Testis (tissue), 3 donors: Measurements from ENCODE around the gene C1GALT1C1. TPM values are rescaled to one million over a fixed set of nuclear protein-coding genes. Genes with fewer than 3 reads are reported as not detected.
A peak's percentile ranks its signal among the peaks of the same experiment; 100 is the strongest.
"Not testable (repeated sequence)": the region's sequence is repeated elsewhere in the genome, so short reads cannot be mapped to it uniquely, and the experiment has no call there.

Source experiments
- DNase-seq: peaks from one replicate; pipeline ENCODE4 v3.0.0-alpha.2; 2019
- H3K27ac ChIP-seq, 2 donors: fragments of 200-600 bp; sonication (generic); one replicate each; pipeline ENCODE4 v1.5.1; 2019
- H3K27me3 ChIP-seq: fragments of 200-600 bp; sonication (generic); one replicate; pipeline ENCODE4 v1.5.1; 2019
- H3K36me3 ChIP-seq: fragments of 200-600 bp; sonication (generic); one replicate; pipeline ENCODE4 v1.5.1; 2017; ENCODE audit warnings: low read depth; ENCODE audit errors: missing control alignments
- H3K4me1 ChIP-seq: fragments of 200-600 bp; sonication (generic); one replicate; pipeline ENCODE4 v1.5.1; 2019
- H3K4me3 ChIP-seq, 2 donors: fragments of 200-600 bp; sonication (generic); one replicate each; pipeline ENCODE4 v1.5.1; 2017 to 2019
- H3K9me3 ChIP-seq: fragments of 200-600 bp; sonication (generic); one replicate; pipeline ENCODE4 v1.5.1; 2017
- CTCF ChIP-seq, 3 experiments: fragments of 450-650 bp in 2 of 3; fragments of 200-600 bp in 1 of 3; sonication (generic) in 1 of 3; IDR thresholded peaks; one replicate each; pipeline ENCODE4 v1.5.1; 2016 to 2019; ENCODE audit warnings: antibody characterized with exemption in 3 of 3, mild to moderate bottlenecking in 2 of 3, moderate library complexity in 1 of 3
- POLR2A ChIP-seq: fragments of 450-650 bp; IDR thresholded peaks from one replicate; pipeline ENCODE4 v1.6.1; 2017; ENCODE audit warnings: antibody characterized with exemption, mild to moderate bottlenecking, moderate library complexity
- WGBS, 2 donors: methylation state at CpG; one replicate each; pipeline ENCODE4 v1.1.5; 2018; 5-methylcytosine and 5-hydroxymethylcytosine counted together
- intact Hi-C: fragments of 100-400 bp; cut with DNase I; formaldehyde crosslinking; loops from one replicate; pipeline ENCODE4 v1.15.1; 2023; ENCODE audit warnings: low total_unique reads
- polyA plus RNA-seq: library from polyadenylated mRNA; stranded (reverse); fragments of 350-450 nt; fragmentation: Illumina TruSeq; extraction: RNeasy Lipid Tissue Mini Kit (QIAGEN cat#74804); gene quantifications from one replicate; pipeline ENCODE4 v1.2.3, GENCODE V29; 2014; ENCODE audit warnings: low read depth, low replicate concordance; ENCODE audit not compliant: insufficient read depth
- total RNA-seq, 2 donors: library from RNA; depleted of rRNA; stranded (reverse); fragments of >200 nt; gene quantifications; one replicate each; pipeline ENCODE4 v1.2.3, GENCODE V29; 2016

Gene C1GALT1C1
- total and polyA plus RNA-seq, 3 donors from 2014 or later: 20.4 to 30.0 (median 23.4) TPM

- no peak for DNase-seq
- no peaks in the 10 kb centered on the region for H3K36me3 ChIP-seq
- intact Hi-C loops: no loop called here
- no peaks in the 10 kb centered on the region for H3K27me3 ChIP-seq
- H3K4me3 ChIP-seq: no peak overlapping the region
- no peaks in the 10 kb centered on the region for H3K9me3 ChIP-seq
- peak overlapping the region in 1 of 2 donors; percentile 69 for H3K27ac ChIP-seq
- no peaks in the 10 kb centered on the region for H3K4me1 ChIP-seq
- TF ChIP-seq POLR2A (no peak), CTCF (IDR thresholded peaks at IDR 0.05) (no peak)
These were observed 42.1 kb upstream of the C1GALT1C1 start for GRCh38 chrX:120671963-120672362.

- Histone ChIP-seq H3K4me3 (no peak overlapping the region), H3K27ac (no peak overlapping the region), H3K4me1 (no peaks in the 10 kb centered on the region), H3K9me3 (no peaks in the 10 kb centered on the region), H3K27me3 (no peaks in the 10 kb centered on the region), H3K36me3 (no peaks in the 10 kb centered on the region)
- TF ChIP-seq CTCF (IDR thresholded peaks at IDR 0.05) (no peak), POLR2A (no peak)
- no peak for DNase-seq
- intact Hi-C loops: no loop called here
These were observed 38.5 kb upstream of the C1GALT1C1 start for GRCh38 chrX:120668357-120668756.

GRCh38 chrX:120664535-120664934, 34.7 kb upstream of the C1GALT1C1 start:
- H3K36me3 ChIP-seq, intact Hi-C loops, H3K27ac ChIP-seq, H3K4me1 ChIP-seq, H3K9me3 ChIP-seq, DNase-seq, H3K27me3 ChIP-seq, H3K4me3 ChIP-seq: not testable (repeated sequence)
- WGBS, 2 donors: 94% methylated on average over 4 of the region's 4 CpGs

- H3K4me1 ChIP-seq: no peaks in the 10 kb centered on the region
- H3K36me3 ChIP-seq: no peaks in the 10 kb centered on the region
- WGBS, 2 donors: 56 to 73% methylated on average over 1 of the region's 1 CpG
- H3K27me3 ChIP-seq: no peaks in the 10 kb centered on the region
- TF ChIP-seq POLR2A (no peak), CTCF (IDR thresholded peaks at IDR 0.05) (peak in 1 of 3 experiments; percentile 12)
- no peak overlapping the region for H3K27ac ChIP-seq
- intact Hi-C loops: no loop called here
- no peaks in the 10 kb centered on the region for H3K9me3 ChIP-seq
- no peak for DNase-seq
- no peak overlapping the region for H3K4me3 ChIP-seq
These were observed 34.2 kb upstream of the C1GALT1C1 start for GRCh38 chrX:120664081-120664480.

GRCh38 chrX:120662662-120663061, 32.8 kb upstream of the C1GALT1C1 start:
- Histone ChIP-seq H3K4me3 (no peak overlapping the region), H3K27me3 (no peaks in the 10 kb centered on the region), H3K36me3 (no peaks in the 10 kb centered on the region), H3K9me3 (no peaks in the 10 kb centered on the region), H3K27ac (no peak overlapping the region), H3K4me1 (no peaks in the 10 kb centered on the region)
- no peak for TF ChIP-seq CTCF (IDR thresholded peaks at IDR 0.05)
- no peak for TF ChIP-seq POLR2A
- 75 to 77% methylated on average over 5 of the region's 5 CpGs for WGBS, 2 donors
- intact Hi-C loops: no loop called here
- DNase-seq: no peak
